ENCODE measurements around the gene TMUB2.

TMUB2 gene

GRCh38 chr17:44241106-44241624, 54.4 kb downstream of the TMUB2 start:
- no peak for DNase-seq (ENCODE audit: extremely low read depth, insufficient read length)
- TF ChIP-seq CTCF (IDR thresholded peaks at IDR 0.05; ENCODE audit: insufficient read depth, low read length, poor library complexity, severe bottlenecking), result no peak
- Histone ChIP-seq H3K36me3 (ENCODE audit: control insufficient read depth, insufficient read depth, low read length) (no peaks in the 10 kb centered on the region), H3K4me3 (replicated peaks; ENCODE audit: low read depth, low read length) (no peak overlapping the region), H3K27me3 (replicated peaks; ENCODE audit: control insufficient read depth, insufficient read depth, low read length) (no peaks in the 10 kb centered on the region)

All from GM06990 (cell line).